Esophagus muscularis mucosa (tissue), 4 donors: ENCODE results near the gene APLP2.

Source experiments
- CTCF ChIP-seq, 3 experiments: fragments of 200-600 bp in 2 of 3; fragments of 450-650 bp in 1 of 3; sonication (generic) in 2 of 3; IDR thresholded peaks; one replicate each; pipeline ENCODE4 v1.5.1; 2017 to 2019; ENCODE audit warnings: antibody characterized with exemption in 3 of 3, mild to moderate bottlenecking in 2 of 3, moderate library complexity in 1 of 3
- EP300 ChIP-seq: sonication (generic); formaldehyde crosslinking; IDR thresholded peaks from one replicate; pipeline ENCODE4 v1.6.1; 2017; ENCODE audit warnings: antibody characterized with exemption
- POLR2A ChIP-seq: fragments of 450-650 bp; IDR thresholded peaks from one replicate; pipeline ENCODE4 v1.6.1; 2017; ENCODE audit warnings: antibody characterized with exemption, moderate library complexity, mild to moderate bottlenecking, low read depth
- POLR2AphosphoS5 ChIP-seq, 2 donors: sonication (generic); formaldehyde crosslinking; IDR thresholded peaks; one replicate each; pipeline ENCODE4 v1.6.1; 2017; ENCODE audit warnings: antibody characterized with exemption in 2 of 2

DNA sequence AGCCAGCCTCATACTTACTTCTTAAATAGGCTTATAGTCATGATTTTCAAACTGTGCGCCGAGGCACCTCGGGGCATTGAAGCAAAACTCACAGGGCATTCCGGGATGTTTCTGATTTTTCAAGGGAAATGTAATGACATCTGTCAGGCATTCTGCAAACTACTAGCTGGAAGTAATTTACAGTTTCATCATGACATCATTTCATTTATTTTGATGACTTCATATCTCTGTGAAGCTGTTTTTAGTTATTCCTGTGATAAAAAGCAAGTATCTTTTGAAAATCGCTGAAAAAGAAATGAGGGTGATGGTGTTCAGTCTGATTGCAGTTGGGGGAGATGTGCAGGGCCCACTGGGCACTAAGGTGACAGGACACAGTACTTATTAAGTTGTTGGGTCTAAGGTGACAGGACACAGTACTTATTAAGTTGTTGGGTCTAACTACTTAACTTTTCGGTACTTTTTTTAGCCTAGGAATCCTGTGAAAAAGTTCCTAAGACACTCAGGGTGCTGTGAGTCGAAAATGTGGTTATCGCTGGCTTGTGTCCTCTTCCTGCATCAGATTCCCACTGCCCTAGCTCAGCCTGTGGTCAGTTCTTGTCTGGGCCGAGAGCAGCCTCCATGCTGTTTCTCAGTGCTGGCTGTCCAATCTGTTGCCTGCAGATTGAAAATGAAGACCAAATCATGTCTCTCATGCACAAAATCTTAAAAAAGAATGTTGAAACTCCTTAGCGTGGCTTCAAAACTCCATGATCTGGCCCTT, 42.6 kb downstream of the APLP2 start:
- TF ChIP-seq CTCF (IDR thresholded peaks at IDR 0.05) (no peak), POLR2A (no peak), POLR2AphosphoS5 (IDR thresholded peaks at IDR 0.05) (no peak), EP300 (no peak)
